Activated CD4-positive, alpha-beta T cell treated with anti-CD3 and anti-CD28 coated beads for 36 hours (primary cell): ENCODE results near the gene RNF166. TPM values are rescaled to one million over a fixed set of nuclear protein-coding genes. Genes with fewer than 3 reads are reported as not detected.

Source experiments
- ATAC-seq: fragments of 200-7000 bp; cut with Tn5 transposase; one replicate; pipeline ENCODE4 v1.10.0; 2021; ENCODE audit warnings: mild to moderate bottlenecking, moderate library complexity
- CTCF ChIA-PET: fragments of 350-600 bp; sonication (Branson Sonifier 250); formaldehyde crosslinking; loops from one replicate; lab custom pipeline; 2021; ENCODE audit warnings: antibody characterized with exemption; lab: Charles Lee
- POLR2A ChIA-PET: fragments of 350-600 bp; sonication (Branson Sonifier 250); formaldehyde crosslinking; loops from one replicate; lab custom pipeline; 2021; ENCODE audit warnings: antibody characterized with exemption, inconsistent platforms; lab: Charles Lee
- DNase-seq: peaks from one replicate; pipeline ENCODE4 v3.0.0-alpha.2; 2020
- H3K27ac Mint-ChIP-seq: one replicate; pipeline ENCODE4 v1.8.0; 2021; ENCODE audit warnings: mixed read lengths
- H3K27me3 Mint-ChIP-seq: one replicate; pipeline ENCODE4 v1.8.0; 2021; ENCODE audit warnings: mixed read lengths
- H3K36me3 Mint-ChIP-seq: one replicate; pipeline ENCODE4 v1.8.0; 2021; ENCODE audit warnings: low read depth, mixed read lengths
- H3K4me1 Mint-ChIP-seq: one replicate; pipeline ENCODE4 v1.8.0; 2021; ENCODE audit warnings: mixed read lengths
- H3K4me3 Mint-ChIP-seq: one replicate; pipeline ENCODE4 v1.8.0; 2021; ENCODE audit warnings: mild to moderate bottlenecking, moderate library complexity, mixed read lengths
- H3K9me3 Mint-ChIP-seq: one replicate; pipeline ENCODE4 v1.8.0; 2021; ENCODE audit warnings: low read depth, mixed read lengths
- intact Hi-C, 2 experiments: fragments of 100-400 bp; cut with DNase I in 1 of 2; cut with micrococcal nuclease in 1 of 2; formaldehyde crosslinking; loops; one replicate each; pipeline versions ENCODE4 v1.14.2 to v1.15.1; 2022 to 2024; cut with DNase I, micrococcal nuclease
- total RNA-seq, 2 experiments: library from RNA; stranded (reverse); gene quantifications; one replicate each; pipeline ENCODE4 v1.2.3, GENCODE V29; 2021

The RNF166 gene
- total RNA-seq, 2 experiments from 2014 or later: 44.0 to 49.7 TPM

GRCh38 chr16:88703486-88704309, 2.5 kb downstream of the RNF166 start:
- DNase-seq (peak; percentile 87), ATAC-seq (peak; percentile 31)
- H3K4me3 Mint-ChIP-seq: peak overlapping the region; percentile 92
- peak overlapping the region; percentile 97 for H3K27ac Mint-ChIP-seq
- ChIA-PET POLR2A (no interaction called here), CTCF (interaction anchor here (0.6 to 2.3 kb wide), 4 partner anchors 19 to 915 kb away, joined by 3 to 7 read pairs (median 4); no protein-coding TSS in a partner anchor)
- H3K9me3 Mint-ChIP-seq: no peaks in the 10 kb centered on the region
- intact Hi-C loops: loop anchor here (2.0 to 5.0 kb wide), 4 partner anchors 53 to 1311 kb away; partner anchors contain the start of genes BANP (in 1 of the 2), CYBA (in 1 of the 2), MAP1LC3B (in 1 of the 2) and PIEZO1 (in 1 of the 2)
- H3K4me1 Mint-ChIP-seq: peaks cover 59% of the 10 kb centered on the region
- H3K27me3 Mint-ChIP-seq: no peaks in the 10 kb centered on the region
- peaks cover 22% of the 10 kb centered on the region for H3K36me3 Mint-ChIP-seq

- Mint-ChIP-seq H3K36me3 (peaks cover 31% of the 10 kb centered on the region), H3K4me3 (peak overlapping the region; percentile 92), H3K4me1 (peaks cover 62% of the 10 kb centered on the region), H3K27ac (peak overlapping the region; percentile 97), H3K27me3 (no peaks in the 10 kb centered on the region), H3K9me3 (no peaks in the 10 kb centered on the region)
- ChIA-PET CTCF (interaction anchor here (0.9 to 2.3 kb wide), 6 partner anchors 15 to 258 kb away, joined by 3 to 7 read pairs (median 4); no protein-coding TSS in a partner anchor), POLR2A (interaction anchor here (0.9 to 2.6 kb wide), 2 partner anchors 15 to 110 kb away, joined by 4 to 7 read pairs; no protein-coding TSS in a partner anchor)
- intact Hi-C loops: loop anchor here (2.0 to 5.0 kb wide), 3 partner anchors 52 to 1310 kb away; partner anchors contain the start of genes BANP (in 1 of the 2), CYBA (in 1 of the 2) and MAP1LC3B (in 1 of the 2)
- no peak for ATAC-seq
- DNase-seq: peak; percentile 41
Observed at GRCh38 chr16:88702371-88703210, 3.6 kb downstream of the RNF166 start.

- Mint-ChIP-seq H3K27me3 (no peaks in the 10 kb centered on the region), H3K27ac (peak overlapping the region; percentile 97), H3K4me3 (peak overlapping the region; percentile 92), H3K9me3 (no peaks in the 10 kb centered on the region), H3K4me1 (peaks cover 55% of the 10 kb centered on the region), H3K36me3 (peaks cover 33% of the 10 kb centered on the region)
- ATAC-seq (no peak), DNase-seq (peak; percentile 46)
- intact Hi-C loops: loop anchor here (1.0 to 5.0 kb wide), 12 partner anchors 15 to 1309 kb away; partner anchors contain the start of genes CYBA (in 2 of the 2), MVD (in 2 of the 2), SNAI3 (in 2 of the 2) and BANP (in 1 of the 2)
- ChIA-PET CTCF (interaction anchor here (0.9 to 2.3 kb wide), 6 partner anchors 15 to 257 kb away, joined by 3 to 7 read pairs (median 4); no protein-coding TSS in a partner anchor), POLR2A (interaction anchor here (0.9 to 2.6 kb wide), 2 partner anchors 14 to 111 kb away, joined by 4 to 7 read pairs; no protein-coding TSS in a partner anchor)
Observed at GRCh38 chr16:88701581-88702370, 4.4 kb downstream of the RNF166 start.

GRCh38 chr16:88700636-88701482, 5.3 kb downstream of the RNF166 start:
- intact Hi-C loops: loop anchor here (1.0 to 5.0 kb wide), 10 partner anchors 14 to 1309 kb away; partner anchors contain the start of genes MVD (in 2 of the 2), SNAI3 (in 2 of the 2), CYBA (in 1 of the 2) and MAP1LC3B (in 1 of the 2)
- H3K4me3 Mint-ChIP-seq: peak overlapping the region; percentile 92
- H3K27ac Mint-ChIP-seq: peak overlapping the region; percentile 97
- DNase-seq (peak; percentile 98), ATAC-seq (peak; percentile 80)
- peaks cover 33% of the 10 kb centered on the region for H3K36me3 Mint-ChIP-seq
- peaks cover 55% of the 10 kb centered on the region for H3K4me1 Mint-ChIP-seq
- ChIA-PET POLR2A (interaction anchor here (0.6 to 2.6 kb wide), 4 partner anchors 14 to 109 kb away, joined by 3 to 7 read pairs (median 3); no protein-coding TSS in a partner anchor), CTCF (interaction anchor here (0.7 to 2.3 kb wide), 4 partner anchors 14 to 75 kb away, joined by 5 to 7 read pairs (median 6); no protein-coding TSS in a partner anchor)
- H3K9me3 Mint-ChIP-seq: no peaks in the 10 kb centered on the region
- H3K27me3 Mint-ChIP-seq: no peaks in the 10 kb centered on the region

- H3K27me3 Mint-ChIP-seq: no peaks in the 10 kb centered on the region
- peak overlapping the region; percentile 92 for H3K4me3 Mint-ChIP-seq
- ChIA-PET CTCF (interaction anchor here (1.3 kb wide), 1 partner anchor 15 kb away, joined by 6 read pairs; no protein-coding TSS in a partner anchor), POLR2A (interaction anchor here (0.6 to 2.6 kb wide), 4 partner anchors 13 to 110 kb away, joined by 3 to 7 read pairs (median 3); no protein-coding TSS in a partner anchor)
- DNase-seq: no peak
- peaks cover 55% of the 10 kb centered on the region for H3K4me1 Mint-ChIP-seq
- intact Hi-C loops: loop anchor here (2.0 to 5.0 kb wide), 4 partner anchors 13 to 1308 kb away; partner anchors contain the start of genes MAP1LC3B (in 1 of the 2), SNAI3 (in 1 of the 2) and ZFPM1 (in 1 of the 2)
- ATAC-seq: no peak
- H3K27ac Mint-ChIP-seq: peak overlapping the region; percentile 97
- no peaks in the 10 kb centered on the region for H3K9me3 Mint-ChIP-seq
- H3K36me3 Mint-ChIP-seq: peaks cover 31% of the 10 kb centered on the region
Observed at GRCh38 chr16:88700322-88700635, 5.9 kb downstream of the RNF166 start.

GRCh38 chr16:88699180-88699579, 7.0 kb downstream of the RNF166 start:
- H3K4me1 Mint-ChIP-seq: peaks cover 49% of the 10 kb centered on the region
- peaks cover 29% of the 10 kb centered on the region for H3K36me3 Mint-ChIP-seq
- no peak overlapping the region for H3K4me3 Mint-ChIP-seq
- H3K9me3 Mint-ChIP-seq: no peaks in the 10 kb centered on the region
- CTCF ChIA-PET: no interaction called here
- no peak overlapping the region for H3K27ac Mint-ChIP-seq
- intact Hi-C loops: no loop called here
- POLR2A ChIA-PET: no interaction called here
- H3K27me3 Mint-ChIP-seq: no peaks in the 10 kb centered on the region
- no peak for ATAC-seq
- no peak for DNase-seq

- DNase-seq: no peak
- CTCF ChIA-PET: no interaction called here
- POLR2A ChIA-PET: no interaction called here
- peaks cover 29% of the 10 kb centered on the region for H3K36me3 Mint-ChIP-seq
- intact Hi-C loops: no loop called here
- H3K27me3 Mint-ChIP-seq: no peaks in the 10 kb centered on the region
- H3K4me3 Mint-ChIP-seq: no peak overlapping the region
- no peaks in the 10 kb centered on the region for H3K9me3 Mint-ChIP-seq
- peaks cover 46% of the 10 kb centered on the region for H3K4me1 Mint-ChIP-seq
- H3K27ac Mint-ChIP-seq: no peak overlapping the region
- ATAC-seq: no peak
Observed at GRCh38 chr16:88698646-88699045, 7.6 kb downstream of the RNF166 start.

- Mint-ChIP-seq H3K27ac (no peak overlapping the region), H3K4me1 (peaks cover 43% of the 10 kb centered on the region), H3K4me3 (no peak overlapping the region), H3K27me3 (no peaks in the 10 kb centered on the region), H3K36me3 (peaks cover 27% of the 10 kb centered on the region), H3K9me3 (no peaks in the 10 kb centered on the region)
- intact Hi-C loops: no loop called here
- POLR2A ChIA-PET: no interaction called here
- DNase-seq (peak; percentile 48), ATAC-seq (no peak)
- CTCF ChIA-PET: no interaction called here
Observed at GRCh38 chr16:88697831-88698615, 8.2 kb downstream of the RNF166 start.
